Hindlimb muscle (tissue), 1 donor: Measurements from ENCODE around the gene MTF2. TPM values are rescaled to one million over a fixed set of nuclear protein-coding genes. Genes with fewer than 3 reads are reported as not detected.

Experiments
- polyA plus RNA-seq: library from polyadenylated mRNA; unstranded; fragments of 120-200 nt; gene quantifications from one replicate; pipeline ENCODE4 v1.2.1, GENCODE V29; 2013; ENCODE audit not compliant: insufficient read length

The MTF2 gene
- polyA plus RNA-seq, 1 donor: 23.7 TPM

Other genes starting within 250 kb of the MTF2 start
- gene RPL5, start 247.2 kb upstream of the MTF2 start, polyA plus RNA-seq: 2,343 TPM
- 7.7 TPM for gene DIPK1A, start 117.8 kb upstream of the MTF2 start, polyA plus RNA-seq
- 27.9 TPM for gene TMED5, start 101.1 kb downstream of the MTF2 start, polyA plus RNA-seq
- 4.3 TPM for gene CCDC18, start 101.4 kb downstream of the MTF2 start, polyA plus RNA-seq